Hippocampal formation (tissue), 2 donors: ENCODE data around the gene GPI.

Experiments
- DNase-seq, 2 donors: peaks; one replicate each; lab custom pipeline; 2025; lab: John Stamatoyannopoulos, UW

The GPI gene

GRCh38 chr19:34341935-34342680, 22.9 kb upstream of the GPI start:
- DNase-seq: no peak

- no peak for DNase-seq
Measured at GRCh38 chr19:34343751-34344150, 21.2 kb upstream of the GPI start.

- DNase-seq: peak; percentile 70 to 73
Measured at GRCh38 chr19:34345947-34346351, 19.0 kb upstream of the GPI start.

GRCh38 chr19:34347561-34348165, 17.3 kb upstream of the GPI start:
- no peak for DNase-seq

GRCh38 chr19:34348899-34349487, 16.0 kb upstream of the GPI start:
- no peak for DNase-seq

- DNase-seq: no peak
Measured at GRCh38 chr19:34350161-34350561, 14.8 kb upstream of the GPI start.

GRCh38 chr19:34351382-34351826, 13.6 kb upstream of the GPI start:
- DNase-seq: no peak

GRCh38 chr19:34353546-34353945, 11.4 kb upstream of the GPI start:
- DNase-seq: no peak

- no peak for DNase-seq
Measured at GRCh38 chr19:34355201-34355600, 9.8 kb upstream of the GPI start.

- no peak for DNase-seq
Measured at GRCh38 chr19:34356875-34357274, 8.1 kb upstream of the GPI start.

- DNase-seq: no peak
Measured at GRCh38 chr19:34357431-34357830, 7.6 kb upstream of the GPI start.

- DNase-seq: peak; percentile 72 to 86
Measured at GRCh38 chr19:34359140-34359953, 5.6 kb upstream of the GPI start.

- no peak for DNase-seq
Measured at GRCh38 chr19:34359954-34360315, 5.1 kb upstream of the GPI start.

GRCh38 chr19:34360354-34360909, 4.6 kb upstream of the GPI start:
- no peak for DNase-seq

GRCh38 chr19:34362679-34363069, 2.3 kb upstream of the GPI start:
- no peak for DNase-seq

- no peak for DNase-seq
Measured at GRCh38 chr19:34363094-34363493, 1.9 kb upstream of the GPI start.

GRCh38 chr19:34363930-34364329, 1.1 kb upstream of the GPI start:
- DNase-seq: no peak

- DNase-seq: no peak
Measured at GRCh38 chr19:34364462-34364829, 550 bp upstream of the GPI start.

- DNase-seq: peak in 1 of 2 donors; percentile 25
Measured at GRCh38 chr19:34365463-34366401, 736 bp downstream of the GPI start.

GRCh38 chr19:34366738-34367623, 2.0 kb downstream of the GPI start:
- DNase-seq: no peak
